IMR-90 (cell line): Measurements from ENCODE around the gene SNRPE. TPM values are rescaled to one million over a fixed set of nuclear protein-coding genes. Genes with fewer than 3 reads are reported as not detected.

Source experiments
- ATAC-seq: fragments of 200-7000 bp; cut with Tn5 transposase; 2 replicates; pipeline ENCODE4 v1.9.1; 2020; ENCODE audit warnings: low read depth, mild to moderate bottlenecking, moderate library complexity
- BruUV-seq: library from RNA; stranded (reverse); fragments of 400-500 nt; replicated peaks from 2 replicates; lab custom pipeline; 2021; lab: Mats Ljungman, UMichigan
- CTCF ChIA-PET: fragments of 300-600 bp; formaldehyde crosslinking; extraction: SDS; loops from one replicate; lab custom pipeline; 2021; ENCODE audit warnings: antibody characterized with exemption; lab: Yijun Ruan, JAX
- POLR2A ChIA-PET: fragments of 300-600 bp; sonication (Branson Sonifier 250); formaldehyde crosslinking; loops from one replicate; lab custom pipeline; 2022; ENCODE audit warnings: antibody characterized with exemption; ENCODE audit not compliant: unreplicated experiment; lab: Charles Lee
- DNase-seq: peaks from one replicate; pipeline ENCODE4 v3.0.0; 2013
- H2AFZ ChIP-seq: replicated peaks from 2 replicates; pipeline ENCODE3; 2013; ENCODE audit warnings: low read length, mild to moderate bottlenecking; ENCODE audit not compliant: poor library complexity
- H2AK5ac ChIP-seq: 2 replicates; pipeline ENCODE4 v1.6.1; 2013; ENCODE audit warnings: low read depth, low read length, inconsistent platforms
- H2AK9ac ChIP-seq: replicated peaks from 2 replicates; pipeline ENCODE3; 2013; ENCODE audit warnings: mild to moderate bottlenecking, low read depth, low read length, moderate library complexity; ENCODE audit not compliant: poor library complexity
- H2BK120ac ChIP-seq: 2 replicates; pipeline ENCODE4 v1.6.1; 2013; ENCODE audit warnings: low read depth, low read length, inconsistent platforms
- H2BK15ac ChIP-seq: 3 replicates; pipeline ENCODE4 v1.6.1; 2013; ENCODE audit warnings: low read depth, low read length, inconsistent platforms
- H2BK20ac ChIP-seq: 2 replicates; pipeline ENCODE4 v1.6.1; 2013; ENCODE audit warnings: low read depth, mild to moderate bottlenecking, inconsistent platforms, low read length, moderate library complexity
- H2BK5ac ChIP-seq: 2 replicates; pipeline ENCODE4 v1.6.1; 2013; ENCODE audit warnings: mild to moderate bottlenecking, low read depth, low read length, inconsistent platforms; ENCODE audit not compliant: poor library complexity, severe bottlenecking
- H3K14ac ChIP-seq: replicated peaks from 2 replicates; pipeline ENCODE4 v1.6.1; 2013; ENCODE audit warnings: low read depth, low read length, inconsistent platforms
- H3K18ac ChIP-seq: 2 replicates; pipeline ENCODE4 v1.6.1; 2013; ENCODE audit warnings: low read depth, low read length, control low read depth
- H3K23ac ChIP-seq: 2 replicates; pipeline ENCODE4 v1.6.1; 2013; ENCODE audit warnings: low read depth, low read length, inconsistent platforms
- H3K27ac ChIP-seq: 2 replicates; pipeline ENCODE4 v1.5.1; 2013; ENCODE audit warnings: mild to moderate bottlenecking, control low read depth, low read length; ENCODE audit not compliant: insufficient read depth
- H3K27me3 ChIP-seq: 2 replicates; pipeline ENCODE4 v1.6.1; 2013; ENCODE audit warnings: low read length; ENCODE audit not compliant: control insufficient read depth, insufficient read depth
- H3K36me3 ChIP-seq: 2 replicates; pipeline ENCODE4 v1.6.1; 2013; ENCODE audit warnings: low read length, mixed read lengths; ENCODE audit not compliant: control insufficient read depth, insufficient read depth
- H3K4ac ChIP-seq: 2 replicates; pipeline ENCODE4 v1.6.1; 2013; ENCODE audit warnings: low read depth, low read length, inconsistent platforms
- H3K4me1 ChIP-seq: 2 replicates; pipeline ENCODE4 v1.6.1; 2013; ENCODE audit warnings: low read length, mixed read lengths; ENCODE audit not compliant: control insufficient read depth, insufficient read depth
- H3K4me2 ChIP-seq: 2 replicates; pipeline ENCODE4 v1.6.1; 2013; ENCODE audit warnings: low read depth, mild to moderate bottlenecking, control low read depth, low read length, moderate library complexity
- H3K4me3 ChIP-seq: 2 replicates; pipeline ENCODE4 v1.5.1; 2013; ENCODE audit warnings: low read depth, mild to moderate bottlenecking, control low read depth, low read length, moderate library complexity; ENCODE audit not compliant: insufficient read depth
- H3K56ac ChIP-seq: 2 replicates; pipeline ENCODE4 v1.6.1; 2013; ENCODE audit warnings: low read length, inconsistent platforms; ENCODE audit not compliant: insufficient read depth; ENCODE audit errors: extremely low read depth
- H3K79me1 ChIP-seq, 2 experiments: 2 replicates each; pipeline ENCODE4 v1.6.1; 2013; ENCODE audit warnings: low read length in 2 of 2, inconsistent platforms in 1 of 2, low read depth in 1 of 2
- H3K9ac ChIP-seq: 2 replicates; pipeline ENCODE4 v1.6.1; 2013; ENCODE audit warnings: low read depth, low read length, control low read depth
- H3K9me1 ChIP-seq: 2 replicates; pipeline ENCODE4 v1.6.1; 2013; ENCODE audit warnings: low read length, inconsistent platforms; ENCODE audit not compliant: insufficient read depth
- H3K9me3 ChIP-seq: 2 replicates; pipeline ENCODE4 v1.6.1; 2013; ENCODE audit warnings: low read length; ENCODE audit not compliant: control insufficient read depth, insufficient read depth
- H4K20me1 ChIP-seq: 2 replicates; pipeline ENCODE4 v1.6.1; 2013; ENCODE audit warnings: low read length, inconsistent platforms; ENCODE audit not compliant: insufficient read depth
- H4K5ac ChIP-seq: 2 replicates; pipeline ENCODE4 v1.6.1; 2013; ENCODE audit warnings: mild to moderate bottlenecking, low read depth, low read length, control low read depth
- H4K8ac ChIP-seq, 2 experiments: 2 replicates each; pipeline ENCODE4 v1.6.1; 2013; ENCODE audit warnings: low read depth in 2 of 2, low read length in 2 of 2, control low read depth in 1 of 2, inconsistent platforms in 1 of 2
- H4K91ac ChIP-seq: 2 replicates; pipeline ENCODE4 v1.6.1; 2013; ENCODE audit warnings: low read depth, low read length, inconsistent platforms; ENCODE audit not compliant: insufficient read depth
- BHLHE40 ChIP-seq: fragments of 150-350 bp; IDR thresholded peaks from 2 replicates; pipeline ENCODE4 v1.6.1; 2016; ENCODE audit warnings: mild to moderate bottlenecking, low read depth, low read length
- CEBPB ChIP-seq: IDR thresholded peaks from 2 replicates; pipeline ENCODE4 v1.6.1; 2012; ENCODE audit warnings: low read depth, low read length, improper control_type of control experiment
- CHD1 ChIP-seq: IDR thresholded peaks from 2 replicates; pipeline ENCODE4 v1.6.1; 2012; ENCODE audit warnings: low read depth, low read length, improper control_type of control experiment
- CTCF ChIP-seq: conservative IDR thresholded peaks from 2 replicates; pipeline ENCODE4 v1.5.1; 2012; ENCODE audit warnings: mild to moderate bottlenecking, low read depth, low read length, improper control_type of control experiment
- ELK1 ChIP-seq: fragments of 150-350 bp; IDR thresholded peaks from 2 replicates; pipeline ENCODE4 v1.6.1; 2016; ENCODE audit warnings: low read depth, mild to moderate bottlenecking, low read length, moderate library complexity, borderline replicate concordance
- FOS ChIP-seq: fragments of 150-350 bp; IDR thresholded peaks from 2 replicates; pipeline ENCODE4 v1.6.1; 2016; ENCODE audit warnings: low read depth, low read length
- MAFK ChIP-seq: IDR thresholded peaks from 2 replicates; pipeline ENCODE4 v1.6.1; 2012; ENCODE audit warnings: low read depth, low read length, improper control_type of control experiment
- MAZ ChIP-seq: IDR thresholded peaks from 2 replicates; pipeline ENCODE4 v1.6.1; 2012; ENCODE audit warnings: low read depth, mild to moderate bottlenecking, low read length, improper control_type of control experiment, moderate library complexity, borderline replicate concordance
- MXI1 ChIP-seq: IDR thresholded peaks from 2 replicates; pipeline ENCODE4 v1.6.1; 2012; ENCODE audit warnings: low read depth, mild to moderate bottlenecking, low read length, moderate library complexity, borderline replicate concordance
- NFE2L2 ChIP-seq: fragments of 150-350 bp; IDR thresholded peaks from 2 replicates; pipeline ENCODE4 v1.6.1; 2016; ENCODE audit warnings: low read depth, mild to moderate bottlenecking, low read length
- POLR2A ChIP-seq: IDR thresholded peaks from 2 replicates; pipeline ENCODE4 v1.6.1; 2012; ENCODE audit warnings: mild to moderate bottlenecking, low read depth, low read length
- RAD21 ChIP-seq: IDR thresholded peaks from 2 replicates; pipeline ENCODE4 v1.6.1; 2012; ENCODE audit warnings: low read length, improper control_type of control experiment
- RCOR1 ChIP-seq: IDR thresholded peaks from 2 replicates; pipeline ENCODE4 v1.6.1; 2012; ENCODE audit warnings: mild to moderate bottlenecking, low read length, improper control_type of control experiment; ENCODE audit not compliant: insufficient replicate concordance
- RFX5 ChIP-seq: IDR thresholded peaks from 2 replicates; pipeline ENCODE4 v1.8.0; 2012; ENCODE audit warnings: low read depth, mild to moderate bottlenecking, low read length, moderate library complexity
- SMC3 ChIP-seq: fragments of 150-350 bp; IDR thresholded peaks from 2 replicates; pipeline ENCODE4 v1.6.1; 2016; ENCODE audit warnings: low read depth, mild to moderate bottlenecking, antibody characterized with exemption, low read length, moderate library complexity
- USF2 ChIP-seq: fragments of 150-350 bp; IDR thresholded peaks from 2 replicates; pipeline ENCODE4 v1.6.1; 2017; ENCODE audit warnings: mild to moderate bottlenecking, antibody characterized with exemption, low read length, low read depth
- WGBS, 2 experiments: methylation state at CpG; one replicate each; pipeline versions ENCODE4 v1.1.5 to v1.1.7; 2013; ENCODE audit warnings: missing lambda C conversion rate in 2 of 2; ENCODE audit not compliant: insufficient read length in 1 of 2; ENCODE audit errors: extremely low coverage in 2 of 2; 5-methylcytosine and 5-hydroxymethylcytosine counted together
- dilution Hi-C: fragments of 300-500 bp; cut with HindIII; formaldehyde crosslinking; loops from one replicate; pipeline ENCODE4 v1.14.3; 2018; ENCODE audit warnings: low sequenced_read_pairs; ENCODE audit not compliant: unreplicated experiment
- in situ Hi-C: fragments of 300-500 bp; cut with MboI; formaldehyde crosslinking; loops from 3 replicates; pipeline ENCODE4 v1.14.3; 2019; ENCODE audit warnings: low sequenced_read_pairs, inconsistent platforms, mixed read lengths
- intact Hi-C: fragments of 100-400 bp; cut with micrococcal nuclease; formaldehyde crosslinking; loops from 2 replicates; pipeline ENCODE4 v1.10.0; 2022
- polyA plus RNA-seq, 3 experiments: library from polyadenylated mRNA; depleted of rRNA; stranded (reverse); fragments of >200 nt; gene quantifications; 2 replicates each; pipeline ENCODE4 v1.2.3, GENCODE V29; 2012; ENCODE audit warnings: low replicate concordance in 1 of 3
- total RNA-seq: library from RNA; depleted of rRNA; stranded (reverse); fragments of >200 nt; gene quantifications from 2 replicates; pipeline ENCODE4 v1.2.3, GENCODE V29; 2012

Gene SNRPE
- total and polyA plus RNA-seq, 2 of the 4 experiments (the other 2 are of a cell fraction): 43.6 to 219 TPM

- DNase-seq (no peak), ATAC-seq (no peak)
- H3K79me1 ChIP-seq: peaks cover 18 to 55% of the 10 kb centered on the region in 2 experiments; a peak in 3 of 4 replicates
- H3K27me3 ChIP-seq: no peaks in the 10 kb centered on the region
- H4K91ac ChIP-seq: no peak overlapping the region
- H3K14ac ChIP-seq: no peak overlapping the region
- no peaks in the 10 kb centered on the region for H3K4me1 ChIP-seq
- H3K56ac ChIP-seq: no peak overlapping the region
- no peak overlapping the region for H3K4me3 ChIP-seq
- H3K4ac ChIP-seq: no peak overlapping the region
- no peak overlapping the region for H3K18ac ChIP-seq
- H4K5ac ChIP-seq: no peak overlapping the region
- WGBS, 2 experiments: no CpG with 5 or more reads among the region's 2 CpGs
- H3K9me1 ChIP-seq: no peaks in the 10 kb centered on the region
- H4K8ac ChIP-seq: no peak overlapping the region
- no peak overlapping the region for H2BK5ac ChIP-seq
- no peak overlapping the region for H3K9ac ChIP-seq
- intact Hi-C loops: no loop called here
- no TSS peak for BruUV-seq
- H2AFZ ChIP-seq: no peak overlapping the region
- no peak overlapping the region for H3K23ac ChIP-seq
- ChIA-PET CTCF (no interaction called here), POLR2A (no interaction called here)
- no peak overlapping the region for H2AK5ac ChIP-seq
- no peak overlapping the region for H2BK15ac ChIP-seq
- H2BK20ac ChIP-seq: no peak overlapping the region
- TF ChIP-seq CTCF: no peak
- no peak for TF ChIP-seq RAD21
- no peak for TF ChIP-seq FOS
- TF ChIP-seq USF2: no peak
- no peak for TF ChIP-seq MAZ
- no peak for TF ChIP-seq POLR2A
- no peak for TF ChIP-seq CHD1
- no peak for TF ChIP-seq RCOR1
- TF ChIP-seq RFX5: no peak
- TF ChIP-seq CEBPB: no peak
- no peak for TF ChIP-seq SMC3
- no peak for TF ChIP-seq BHLHE40
- TF ChIP-seq MAFK: no peak
- TF ChIP-seq ELK1: no peak
- no peak for TF ChIP-seq MXI1
- no peak for TF ChIP-seq NFE2L2
- H3K36me3 ChIP-seq: peaks cover 36% of the 10 kb centered on the region
- H4K20me1 ChIP-seq: peaks cover 40% of the 10 kb centered on the region
- H3K9me3 ChIP-seq: no peaks in the 10 kb centered on the region
- dilution Hi-C loops: no loop called here
- no peak overlapping the region for H2AK9ac ChIP-seq
- no peak overlapping the region for H3K27ac ChIP-seq
- in situ Hi-C loops: no loop called here
- H3K4me2 ChIP-seq: no peak overlapping the region
- no peak overlapping the region for H2BK120ac ChIP-seq
Measured at GRCh38 chr1:203813581-203814341, 47.6 kb upstream of the SNRPE start.
